Naive B cell (primary cell): ENCODE results near the gene ATP6AP2. TPM values are rescaled to one million over a fixed set of nuclear protein-coding genes. Genes with fewer than 3 reads are reported as not detected.

ENCODE experiments used
- polyA plus RNA-seq, 6 donors: library from polyadenylated mRNA; unstranded; fragments of 300-500 nt; fragmentation: Illumina TruSeq; gene quantifications; one replicate each; pipeline ENCODE4 v1.2.3, GENCODE V29; 2021; ENCODE audit warnings: low read depth in 6 of 6

ATP6AP2 gene
- polyA plus RNA-seq, 6 donors from 2014 or later, result 135 to 199 (median 153) TPM

Other genes starting within 250 kb of the ATP6AP2 start
- not detected for gene MPC1L, start 42.5 kb downstream of the ATP6AP2 start, polyA plus RNA-seq
- 10 to 100 TPM; 17.5 to 44.3 (median 39.5) TPM for gene CXorf38, start 66.6 kb downstream of the ATP6AP2 start, polyA plus RNA-seq
- gene MED14, start 154.6 kb downstream of the ATP6AP2 start, polyA plus RNA-seq, result 10 to 100 TPM in 5 of 6 donors, 1 to 10 TPM in 1; 9.2 to 23.6 (median 15.2) TPM